Retinal pigment epithelial cell (primary cell): ENCODE results near the gene RPTOR.

Experiments
- DNase-seq: peaks from one replicate; pipeline ENCODE4 v3.0.0-alpha.2; 2010; ENCODE audit warnings: low read depth
- H3K4me3 ChIP-seq: 2 replicates; pipeline ENCODE4 v1.5.1; 2011; ENCODE audit warnings: mild to moderate bottlenecking, low read length, control low read depth, moderate library complexity
- CTCF ChIP-seq: conservative IDR thresholded peaks from 2 replicates; pipeline ENCODE4 v1.5.1; 2011; ENCODE audit warnings: low read depth, low read length, control low read depth, inconsistent platforms

RPTOR gene

GRCh38 chr17:80783971-80784370 is 239.3 kb downstream of the RPTOR start:
- no peak overlapping the region for H3K4me3 ChIP-seq
- TF ChIP-seq CTCF = no peak
- no peak for DNase-seq

DNA sequence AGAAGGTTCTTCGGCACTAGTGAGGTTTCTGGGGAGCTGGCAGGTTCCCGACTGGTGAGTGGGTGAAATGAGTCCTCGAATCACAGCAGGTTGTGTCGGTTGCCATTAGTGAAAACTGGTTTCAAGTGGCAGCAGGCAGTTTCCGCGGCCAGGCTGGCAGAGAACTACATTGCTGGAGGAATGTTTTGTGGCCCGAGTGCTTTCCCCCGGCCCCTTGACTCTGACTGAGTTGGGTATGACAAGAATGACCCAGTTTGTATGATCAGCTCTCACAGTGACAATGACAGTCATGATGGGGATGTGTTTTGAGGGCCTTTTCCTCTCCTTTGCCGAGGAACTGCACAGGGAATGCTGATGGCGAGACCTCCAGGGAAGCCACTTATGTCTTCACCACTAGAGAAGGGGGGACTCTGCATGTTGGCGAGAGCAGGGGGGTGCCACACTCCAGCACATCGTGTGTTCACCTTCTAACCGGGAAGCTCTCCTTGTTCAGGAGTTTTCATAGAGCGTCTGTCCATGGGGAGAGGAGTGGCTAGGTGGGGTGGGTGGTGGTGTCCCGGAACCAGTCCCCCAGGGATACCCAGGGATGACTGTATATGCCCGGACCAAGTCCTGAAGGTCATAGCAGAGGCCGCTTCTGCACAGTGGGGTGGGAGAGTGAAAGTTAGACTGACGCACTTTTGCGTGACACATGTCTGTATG is 241.0 kb downstream of the RPTOR start:
- no peak for DNase-seq
- TF ChIP-seq CTCF = no peak

DNA sequence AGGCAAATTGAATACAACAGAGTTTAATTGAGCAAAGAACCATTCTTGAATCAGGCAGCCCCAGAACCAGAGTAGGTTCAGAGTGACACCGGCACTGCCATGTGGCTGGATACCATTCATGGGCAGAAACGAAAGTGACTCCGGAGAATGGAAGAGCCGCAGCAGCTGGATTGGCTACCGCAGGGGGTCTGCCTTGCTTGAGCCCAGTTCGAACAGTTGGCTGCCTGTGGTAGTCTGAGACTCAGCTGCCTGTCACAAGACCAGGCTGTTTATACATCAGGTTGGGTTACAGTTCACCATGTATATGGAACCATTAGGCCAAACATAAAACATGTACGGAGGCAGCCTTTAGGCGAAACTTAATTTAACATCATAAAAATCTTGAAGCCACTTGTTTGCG is 241.8 kb downstream of the RPTOR start:
- no peak for TF ChIP-seq CTCF
- H3K4me3 ChIP-seq = no peak overlapping the region
- DNase-seq = no peak

More for the DNA sequence above, 241.0 kb downstream of the RPTOR start:
- H3K4me3 ChIP-seq = no peak overlapping the region

DNA sequence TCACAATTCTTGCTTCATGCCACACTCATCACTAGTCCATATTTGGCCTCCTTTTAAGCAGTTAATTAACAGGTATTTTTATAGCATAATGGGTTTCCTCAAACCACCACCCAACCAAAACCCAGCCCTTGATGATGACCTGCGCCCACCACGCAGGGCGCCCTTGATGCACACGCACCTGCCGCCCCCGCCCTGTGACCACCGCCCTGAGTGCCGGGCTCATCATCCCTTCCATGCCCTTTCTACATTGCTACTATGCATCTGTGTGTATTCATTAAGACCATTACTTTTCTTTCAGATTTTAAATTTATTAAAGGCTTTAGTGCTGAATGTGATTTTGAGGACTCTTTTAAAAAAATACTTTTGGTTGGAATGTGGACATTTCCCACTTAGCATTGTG is 242.2 kb downstream of the RPTOR start:
- no peak for DNase-seq
- TF ChIP-seq CTCF = no peak
- no peak overlapping the region for H3K4me3 ChIP-seq

DNA sequence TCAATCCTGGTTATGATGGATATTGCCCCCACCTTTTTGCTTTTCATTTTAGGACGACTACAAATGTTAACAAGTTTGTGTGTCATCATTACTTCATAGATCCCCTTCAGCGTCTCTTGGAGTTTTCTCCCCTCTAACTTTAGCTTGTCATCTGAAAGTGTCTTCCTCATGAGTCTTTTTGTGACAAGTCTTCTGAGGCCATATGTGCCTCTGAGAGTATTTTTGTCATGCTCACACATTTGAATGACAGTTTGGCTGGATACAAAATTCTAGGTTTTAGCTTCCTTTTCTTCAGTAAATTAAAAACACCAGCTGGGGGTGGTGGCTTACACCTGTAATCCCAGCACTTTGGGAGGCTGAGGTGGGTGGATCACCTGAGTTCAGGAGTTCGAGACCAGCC is 243.2 kb downstream of the RPTOR start:
- H3K4me3 ChIP-seq = no peak overlapping the region
- TF ChIP-seq CTCF = no peak
- DNase-seq = no peak

DNA sequence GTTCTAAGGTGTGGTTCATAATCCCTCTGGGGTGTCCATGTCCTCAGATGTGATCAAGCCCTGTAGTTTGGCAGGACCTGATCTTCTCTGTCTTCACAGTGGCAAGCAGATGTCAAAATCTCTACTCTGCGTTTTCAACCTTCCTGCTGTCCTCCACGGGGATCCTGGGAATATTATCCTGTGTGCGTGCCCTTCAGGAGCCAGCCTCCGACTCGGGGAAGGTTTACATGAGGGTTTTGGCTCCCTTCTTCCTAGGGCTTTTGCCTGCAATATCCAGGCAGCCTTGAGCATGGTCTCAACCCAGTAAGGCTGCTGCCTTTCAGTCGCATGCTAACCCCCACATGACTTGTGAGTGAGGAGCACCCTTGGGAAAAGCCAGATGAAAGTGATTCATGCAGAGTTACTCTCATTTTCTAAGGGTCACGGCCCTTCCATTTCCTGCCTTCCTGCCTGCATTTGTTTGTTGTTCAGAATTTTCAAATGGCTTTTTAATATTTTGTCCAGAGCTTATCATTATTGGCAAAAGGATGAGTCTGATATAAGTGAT is 244.8 kb downstream of the RPTOR start:
- no peak overlapping the region for H3K4me3 ChIP-seq
- TF ChIP-seq CTCF = no peak
- peak; percentile 81 for DNase-seq

- DNase-seq = no peak
- TF ChIP-seq CTCF = no peak
- no peak overlapping the region for H3K4me3 ChIP-seq
Measured at GRCh38 chr17:80790021-80790765, 245.6 kb downstream of the RPTOR start.
